ENCODE measurements around the gene UBIAD1. TPM values are rescaled to one million over a fixed set of nuclear protein-coding genes. Genes with fewer than 3 reads are reported as not detected.

Gene UBIAD1
- total RNA-seq, 1 experiment from 2014 or later: 7.6 TPM

Other genes starting within 250 kb of the UBIAD1 start
- gene MASP2, start 226.0 kb upstream of the UBIAD1 start, total RNA-seq (2014; rRNA removed; shearing (Covaris generic)): 0.43 TPM in 1 of 2 replicates, not detected in the other
- gene SRM, start 213.2 kb upstream of the UBIAD1 start, total RNA-seq (2014; rRNA removed; shearing (Covaris generic)): 28.2 and 28.4 TPM in 2 replicates
- 55.0 and 65.1 TPM in 2 replicates for gene EXOSC10, start 173.3 kb upstream of the UBIAD1 start, total RNA-seq (2014; rRNA removed; shearing (Covaris generic))
- 17.9 and 21.8 TPM in 2 replicates for gene ANGPTL7, start 83.8 kb upstream of the UBIAD1 start, total RNA-seq (2014; rRNA removed; shearing (Covaris generic))
- 20.6 and 27.7 TPM in 2 replicates for gene MTOR, start 10.6 kb upstream of the UBIAD1 start, total RNA-seq (2014; rRNA removed; shearing (Covaris generic))
- 0.14 TPM in 2 replicates for gene DISP3, start 206.0 kb downstream of the UBIAD1 start, total RNA-seq (2014; rRNA removed; shearing (Covaris generic))